ENCODE results near the gene JARID2. TPM values are rescaled to one million over a fixed set of nuclear protein-coding genes. Genes with fewer than 3 reads are reported as not detected.

The JARID2 gene
- total and polyA plus RNA-seq, 10 of the 15 experiments (the other 5 are each of a cell fraction or from before 2014, with no cell fraction given): 4.2 to 21.6 (median 11.7) TPM

GRCh38 chr6:15382712-15383111 lies 136.8 kb downstream of the JARID2 start:
- H2AFZ ChIP-seq (ENCODE audit: control insufficient read depth, low read depth, low read length): no peak overlapping the region
- ChIA-PET RAD21 (ENCODE audit: unreplicated experiment) (no interaction called here), CTCF (interaction anchor here (0.6 kb wide), 2 partner anchors 52 to 54 kb away, joined by 5 read pairs; no protein-coding TSS in a partner anchor), SMC1A (ENCODE audit: uncharacterized antibody, unreplicated experiment) (interaction anchor here (0.6 to 10.5 kb wide), 4 partner anchors 52 to 667 kb away, joined by 3 to 123 read pairs (median 4); no protein-coding TSS in a partner anchor), POLR2A (no interaction called here)
- H3K4me1 ChIP-seq (ENCODE audit: control insufficient read depth, insufficient read depth, low read length): peaks cover 45% of the 10 kb centered on the region
- intact Hi-C loops (cut with micrococcal nuclease; ENCODE audit: unreplicated experiment) (no loop called here), in situ Hi-C loops (cut with MboI) (loop anchor here (10.0 kb wide), 1 partner anchor 1168 kb away; no protein-coding TSS in a partner anchor)
- peaks cover 0 to 3% of the 10 kb centered on the region in 2 experiments; a peak in 1 of 4 replicates for H3K36me3 ChIP-seq (ENCODE audit: control insufficient read depth in 2 of 2, insufficient read depth in 2 of 2, low read length in 1 of 2)
- H3K27ac ChIP-seq (ENCODE audit: control insufficient read depth, insufficient read depth): no peak overlapping the region
- DNase-seq (ENCODE audit: low read depth, low spot score) (no peak), FAIRE-seq (no peak), ATAC-seq (no peak)
- BruUV-seq (replicated peaks): no TSS peak
- H3K27me3 ChIP-seq (replicated peaks in 1 of 2; ENCODE audit: control insufficient read depth in 2 of 2, insufficient read depth in 2 of 2, low read length in 1 of 2): no peaks in the 10 kb centered on the region
- no peak overlapping the region for H3K4me3 ChIP-seq
- WGBS (ENCODE audit: insufficient coverage, insufficient replicate concordance, low lambda C conversion rate, missing lambda C conversion rate): 85% methylated on average over 8 of the region's 8 CpGs
- H3K4me2 ChIP-seq (ENCODE audit: control insufficient read depth, insufficient read depth): no peak overlapping the region
- no peak for TF ChIP-seq EP300 (IDR thresholded peaks at IDR 0.05; ENCODE audit: borderline replicate concordance in 1 of 2, control insufficient read depth in 1 of 2, low read depth in 2 of 2, low read length in 2 of 2)
- TF ChIP-seq, protein P1, sequence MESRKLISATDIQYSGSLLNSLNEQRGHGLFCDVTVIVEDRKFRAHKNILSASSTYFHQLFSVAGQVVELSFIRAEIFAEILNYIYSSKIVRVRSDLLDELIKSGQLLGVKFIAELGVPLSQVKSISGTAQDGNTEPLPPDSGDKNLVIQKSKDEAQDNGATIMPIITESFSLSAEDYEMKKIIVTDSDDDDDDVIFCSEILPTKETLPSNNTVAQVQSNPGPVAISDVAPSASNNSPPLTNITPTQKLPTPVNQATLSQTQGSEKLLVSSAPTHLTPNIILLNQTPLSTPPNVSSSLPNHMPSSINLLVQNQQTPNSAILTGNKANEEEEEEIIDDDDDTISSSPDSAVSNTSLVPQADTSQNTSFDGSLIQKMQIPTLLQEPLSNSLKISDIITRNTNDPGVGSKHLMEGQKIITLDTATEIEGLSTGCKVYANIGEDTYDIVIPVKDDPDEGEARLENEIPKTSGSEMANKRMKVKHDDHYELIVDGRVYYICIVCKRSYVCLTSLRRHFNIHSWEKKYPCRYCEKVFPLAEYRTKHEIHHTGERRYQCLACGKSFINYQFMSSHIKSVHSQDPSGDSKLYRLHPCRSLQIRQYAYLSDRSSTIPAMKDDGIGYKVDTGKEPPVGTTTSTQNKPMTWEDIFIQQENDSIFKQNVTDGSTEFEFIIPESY (IDR thresholded peaks at IDR 0.05): no peak
- TF ChIP-seq EGR1 (IDR thresholded peaks at IDR 0.05; ENCODE audit: borderline replicate concordance in 1 of 2, low read depth in 2 of 2, low read length in 2 of 2): no peak
- peak; percentile 20; the same call in 1 of the 2 replicates for TF ChIP-seq ATF7 (IDR thresholded peaks at IDR 0.05; ENCODE audit: low read depth)
- H3K9ac ChIP-seq (ENCODE audit: control insufficient read depth, insufficient read depth, low read length): no peak overlapping the region
- peaks cover 81% of the 10 kb centered on the region for H3K79me2 ChIP-seq (ENCODE audit: control insufficient read depth, insufficient read depth, low read length)
- no peaks in the 10 kb centered on the region for H3K9me3 ChIP-seq (replicated peaks; ENCODE audit: control insufficient read depth, insufficient read depth, low read length)
- H4K20me1 ChIP-seq (ENCODE audit: control insufficient read depth, insufficient read depth): no peaks in the 10 kb centered on the region; the same call in 1 of the 2 replicates
